Measurements from ENCODE around the gene PTPRT. TPM values are rescaled to one million over a fixed set of nuclear protein-coding genes. Genes with fewer than 3 reads are reported as not detected.
"Not testable (repeated sequence)": the region's sequence is repeated elsewhere in the genome, so short reads cannot be mapped to it uniquely, and the experiment has no call there.

PTPRT gene
- total RNA-seq, 2 experiments from 2014 or later = not detected

- no peaks in the 10 kb centered on the region for H3K27me3 Mint-ChIP-seq
- DNase-seq = no peak
Measured at GRCh38 chr20:43171930-43172329, 17.8 kb downstream of the PTPRT start.

GRCh38 chr20:43170771-43171170 is 18.9 kb downstream of the PTPRT start:
- POLR2A ChIA-PET = no interaction called here
- ATAC-seq (ENCODE audit: low read depth) (no peak), DNase-seq (no peak)
- no peaks in the 10 kb centered on the region for H3K4me1 Mint-ChIP-seq
- H3K27ac Mint-ChIP-seq = no peak overlapping the region
- no peak overlapping the region for H3K4me3 Mint-ChIP-seq
- H3K27me3 Mint-ChIP-seq = no peaks in the 10 kb centered on the region
- H3K9me3 Mint-ChIP-seq = no peaks in the 10 kb centered on the region
- no peaks in the 10 kb centered on the region for H3K36me3 Mint-ChIP-seq

More at GRCh38 chr20:43171930-43172329, 17.8 kb downstream of the PTPRT start:
- POLR2A ChIA-PET = no interaction called here
- no peaks in the 10 kb centered on the region for H3K36me3 Mint-ChIP-seq
- H3K27ac Mint-ChIP-seq = no peak overlapping the region
- no peaks in the 10 kb centered on the region for H3K9me3 Mint-ChIP-seq
- ATAC-seq (ENCODE audit: low read depth) = no peak
- no peaks in the 10 kb centered on the region for H3K4me1 Mint-ChIP-seq
- H3K4me3 Mint-ChIP-seq = no peak overlapping the region

- no peaks in the 10 kb centered on the region for H3K27me3 Mint-ChIP-seq
Measured at GRCh38 chr20:43167615-43168014, 22.1 kb downstream of the PTPRT start.

GRCh38 chr20:43167021-43167420 is 22.7 kb downstream of the PTPRT start:
- no peak for ATAC-seq (ENCODE audit: low read depth)
- H3K9me3 Mint-ChIP-seq = peaks cover 2% of the 10 kb centered on the region
- no peaks in the 10 kb centered on the region for H3K4me1 Mint-ChIP-seq
- H3K27me3 Mint-ChIP-seq = no peaks in the 10 kb centered on the region
- H3K27ac Mint-ChIP-seq = no peak overlapping the region
- DNase-seq = no peak
- no peak overlapping the region for H3K4me3 Mint-ChIP-seq
- POLR2A ChIA-PET = no interaction called here
- H3K36me3 Mint-ChIP-seq = no peaks in the 10 kb centered on the region

More at GRCh38 chr20:43167615-43168014, 22.1 kb downstream of the PTPRT start:
- peaks cover 2% of the 10 kb centered on the region for H3K9me3 Mint-ChIP-seq
- H3K27ac Mint-ChIP-seq = no peak overlapping the region
- ATAC-seq (ENCODE audit: low read depth) (no peak), DNase-seq (no peak)
- no peaks in the 10 kb centered on the region for H3K4me1 Mint-ChIP-seq
- POLR2A ChIA-PET = no interaction called here
- no peak overlapping the region for H3K4me3 Mint-ChIP-seq
- no peaks in the 10 kb centered on the region for H3K36me3 Mint-ChIP-seq

GRCh38 chr20:43165611-43166010 is 24.1 kb downstream of the PTPRT start:
- Mint-ChIP-seq H3K36me3 (no peaks in the 10 kb centered on the region), H3K27ac (no peak overlapping the region), H3K4me3 (no peak overlapping the region), H3K9me3 (peaks cover 2% of the 10 kb centered on the region), H3K4me1 (no peaks in the 10 kb centered on the region), H3K27me3 (no peaks in the 10 kb centered on the region)
- DNase-seq (no peak), ATAC-seq (ENCODE audit: low read depth) (no peak)
- POLR2A ChIA-PET = no interaction called here

GRCh38 chr20:43164736-43165135 is 25.0 kb downstream of the PTPRT start:
- ATAC-seq (ENCODE audit: low read depth); H3K27ac Mint-ChIP-seq; H3K9me3 Mint-ChIP-seq; H3K4me1 Mint-ChIP-seq; H3K4me3 Mint-ChIP-seq; H3K36me3 Mint-ChIP-seq; DNase-seq; H3K27me3 Mint-ChIP-seq: not testable (repeated sequence)
- POLR2A ChIA-PET = interaction anchor here (0.7 kb wide), 1 partner anchor 103 kb away, joined by 4 read pairs; no protein-coding TSS in a partner anchor

GRCh38 chr20:43161716-43162115 is 28.0 kb downstream of the PTPRT start:
- H3K4me1 Mint-ChIP-seq = no peaks in the 10 kb centered on the region
- H3K4me3 Mint-ChIP-seq = no peak overlapping the region
- H3K9me3 Mint-ChIP-seq = peaks cover 2% of the 10 kb centered on the region
- DNase-seq (no peak), ATAC-seq (ENCODE audit: low read depth) (no peak)
- H3K27me3 Mint-ChIP-seq = no peaks in the 10 kb centered on the region
- POLR2A ChIA-PET = no interaction called here
- no peaks in the 10 kb centered on the region for H3K36me3 Mint-ChIP-seq
- H3K27ac Mint-ChIP-seq = no peak overlapping the region

- Mint-ChIP-seq H3K4me3 (no peak overlapping the region), H3K36me3 (no peaks in the 10 kb centered on the region), H3K27me3 (no peaks in the 10 kb centered on the region), H3K4me1 (no peaks in the 10 kb centered on the region), H3K27ac (no peak overlapping the region), H3K9me3 (peaks cover 2% of the 10 kb centered on the region)
- POLR2A ChIA-PET = no interaction called here
- ATAC-seq (ENCODE audit: low read depth) (no peak), DNase-seq (no peak)
Measured at GRCh38 chr20:43160941-43161340, 28.8 kb downstream of the PTPRT start.

GRCh38 chr20:43159994-43160393 is 29.7 kb downstream of the PTPRT start:
- POLR2A ChIA-PET = no interaction called here
- H3K9me3 Mint-ChIP-seq = peaks cover 2% of the 10 kb centered on the region

GRCh38 chr20:43155366-43156100 is 34.2 kb downstream of the PTPRT start:
- no peak overlapping the region for H3K27ac Mint-ChIP-seq
- H3K4me3 Mint-ChIP-seq = no peak overlapping the region
- no peaks in the 10 kb centered on the region for H3K9me3 Mint-ChIP-seq
- POLR2A ChIA-PET = no interaction called here
- DNase-seq (no peak), ATAC-seq (ENCODE audit: low read depth) (no peak)
- no peaks in the 10 kb centered on the region for H3K36me3 Mint-ChIP-seq
- no peaks in the 10 kb centered on the region for H3K4me1 Mint-ChIP-seq
- no peaks in the 10 kb centered on the region for H3K27me3 Mint-ChIP-seq

More at GRCh38 chr20:43159994-43160393, 29.7 kb downstream of the PTPRT start:
- DNase-seq (no peak), ATAC-seq (ENCODE audit: low read depth) (no peak)
- Mint-ChIP-seq H3K4me1 (no peaks in the 10 kb centered on the region), H3K27me3 (no peaks in the 10 kb centered on the region), H3K36me3 (no peaks in the 10 kb centered on the region), H3K4me3 (no peak overlapping the region), H3K27ac (no peak overlapping the region)

GRCh38 chr20:43151901-43152300 is 37.8 kb downstream of the PTPRT start:
- Mint-ChIP-seq H3K4me1 (no peaks in the 10 kb centered on the region), H3K36me3 (no peaks in the 10 kb centered on the region), H3K9me3 (no peaks in the 10 kb centered on the region), H3K27me3 (no peaks in the 10 kb centered on the region), H3K27ac (no peak overlapping the region), H3K4me3 (no peak overlapping the region)
- POLR2A ChIA-PET = interaction anchor here (0.7 kb wide), 1 partner anchor 269 kb away, joined by 3 read pairs; no protein-coding TSS in a partner anchor
- ATAC-seq (ENCODE audit: low read depth) (no peak), DNase-seq (no peak)

GRCh38 chr20:43151256-43151655 is 38.5 kb downstream of the PTPRT start:
- POLR2A ChIA-PET = interaction anchor here (0.7 kb wide), 1 partner anchor 246 kb away, joined by 6 read pairs; no protein-coding TSS in a partner anchor
- DNase-seq (no peak), ATAC-seq (ENCODE audit: low read depth) (no peak)
- Mint-ChIP-seq H3K4me1 (no peaks in the 10 kb centered on the region), H3K27me3 (no peaks in the 10 kb centered on the region), H3K27ac (no peak overlapping the region), H3K4me3 (no peak overlapping the region), H3K9me3 (no peaks in the 10 kb centered on the region), H3K36me3 (no peaks in the 10 kb centered on the region)

GRCh38 chr20:43140726-43141125 is 49.0 kb downstream of the PTPRT start:
- Mint-ChIP-seq H3K4me1 (peaks cover 4% of the 10 kb centered on the region), H3K27me3 (no peaks in the 10 kb centered on the region), H3K9me3 (no peaks in the 10 kb centered on the region), H3K27ac (no peak overlapping the region), H3K4me3 (no peak overlapping the region), H3K36me3 (no peaks in the 10 kb centered on the region)
- ATAC-seq (ENCODE audit: low read depth) = no peak
- DNase-seq = no peak
- POLR2A ChIA-PET = no interaction called here

GRCh38 chr20:43138061-43138770 is 51.5 kb downstream of the PTPRT start:
- Mint-ChIP-seq H3K4me1 (peaks cover 4% of the 10 kb centered on the region), H3K27me3 (no peaks in the 10 kb centered on the region), H3K36me3 (no peaks in the 10 kb centered on the region), H3K27ac (no peak overlapping the region), H3K4me3 (no peak overlapping the region), H3K9me3 (no peaks in the 10 kb centered on the region)
- ATAC-seq (ENCODE audit: low read depth) (no peak), DNase-seq (no peak)
- POLR2A ChIA-PET = no interaction called here

All from activated naive CD8-positive, alpha-beta T cell treated with anti-CD3 and anti-CD28 coated beads, Interleukin-2, amount 10 ng/mL, durations not matched to agents 7 days and 5 days (primary cell).